Keratinocyte (primary cell): ENCODE measurements around the gene IRAG1. TPM values are rescaled to one million over a fixed set of nuclear protein-coding genes. Genes with fewer than 3 reads are reported as not detected.

Experiments
- DNase-seq: peaks from one replicate; pipeline ENCODE4 v3.0.0-alpha.2; 2011; ENCODE audit warnings: low read depth, missing footprints, low spot score
- FAIRE-seq: peaks from 2 replicates; lab custom pipeline; 2011; peaks lifted over from hg19 to GRCh38; lab: Jason Lieb, UNC
- H2AFZ ChIP-seq: 2 replicates; pipeline ENCODE4 v1.6.0; 2012; ENCODE audit warnings: low read length, control low read depth, inconsistent platforms; ENCODE audit not compliant: control insufficient read depth
- H3K27ac ChIP-seq: 2 replicates; pipeline ENCODE4 v1.5.1; 2011; ENCODE audit warnings: low read length; ENCODE audit not compliant: control insufficient read depth, insufficient read depth
- H3K27me3 ChIP-seq: 3 replicates; pipeline ENCODE4 v1.6.0; 2011; ENCODE audit warnings: low read length; ENCODE audit not compliant: control insufficient read depth, insufficient read depth; ENCODE audit errors: extremely low read depth
- H3K36me3 ChIP-seq, 2 experiments: 2 replicates in 1 of 2; 3 replicates in 1 of 2; pipeline ENCODE4 v1.5.1; 2011; ENCODE audit warnings: low read length in 2 of 2, mild to moderate bottlenecking in 1 of 2; ENCODE audit not compliant: control insufficient read depth in 2 of 2, insufficient read depth in 2 of 2; ENCODE audit errors: extremely low read depth in 1 of 2
- H3K4me1 ChIP-seq: 3 replicates; pipeline ENCODE4 v1.5.1; 2011; ENCODE audit warnings: low read length; ENCODE audit not compliant: control insufficient read depth, insufficient read depth; ENCODE audit errors: extremely low read depth
- H3K4me2 ChIP-seq: 3 replicates; pipeline ENCODE4 v1.6.0; 2011; ENCODE audit warnings: low read depth, low read length; ENCODE audit not compliant: control insufficient read depth, insufficient read depth; ENCODE audit errors: extremely low read depth
- H3K4me3 ChIP-seq, 3 experiments: fragments of 200-600 bp in 1 of 3; sonication (generic) in 1 of 3; 2 replicates in 2 of 3; 3 replicates in 1 of 3; pipeline ENCODE4 v1.5.1; 2011 to 2016; ENCODE audit warnings: low read length in 3 of 3, mild to moderate bottlenecking in 3 of 3, control low read depth in 2 of 3, inconsistent platforms in 1 of 3, low read depth in 1 of 3, mixed read lengths in 1 of 3, mixed run types in 1 of 3, moderate library complexity in 1 of 3; ENCODE audit not compliant: control insufficient read depth in 2 of 3, insufficient read depth in 2 of 3; ENCODE audit errors: extremely low read depth in 1 of 3
- H3K79me2 ChIP-seq: 2 replicates; pipeline ENCODE4 v1.6.0; 2012; ENCODE audit warnings: low read length; ENCODE audit not compliant: control insufficient read depth, insufficient read depth
- H3K9ac ChIP-seq: 3 replicates; pipeline ENCODE4 v1.6.0; 2011; ENCODE audit warnings: low read length; ENCODE audit not compliant: control insufficient read depth, insufficient read depth; ENCODE audit errors: extremely low read depth
- H3K9me1 ChIP-seq: 3 replicates; pipeline ENCODE4 v1.6.0; 2011; ENCODE audit warnings: low read length; ENCODE audit not compliant: control insufficient read depth, insufficient read depth; ENCODE audit errors: extremely low read depth
- H3K9me3 ChIP-seq: 2 replicates; pipeline ENCODE4 v1.5.1; 2012; ENCODE audit warnings: low read depth, low read length; ENCODE audit not compliant: control insufficient read depth
- H4K20me1 ChIP-seq: 3 replicates; pipeline ENCODE4 v1.6.0; 2011; ENCODE audit warnings: low read length; ENCODE audit not compliant: control insufficient read depth, insufficient read depth; ENCODE audit errors: extremely low read depth
- CTCF ChIP-seq, 3 experiments: IDR thresholded peaks in 1 of 3; conservative IDR thresholded peaks in 1 of 3; optimal IDR thresholded peaks in 1 of 3; 2 replicates in 2 of 3; 3 replicates in 1 of 3; pipeline versions ENCODE3 to v1.5.1; 2011; ENCODE audit warnings: low read length in 3 of 3, mild to moderate bottlenecking in 3 of 3, moderate library complexity in 2 of 3, control low read depth in 1 of 3, inconsistent platforms in 1 of 3; ENCODE audit not compliant: insufficient read depth in 2 of 3; ENCODE audit errors: extremely low read depth in 1 of 3
- EZH2 ChIP-seq: IDR thresholded peaks from one replicate; pipeline ENCODE4 v1.6.1; 2012; ENCODE audit warnings: inconsistent platforms, mild to moderate bottlenecking, low read length, moderate library complexity
- dilution Hi-C: fragments of 300-500 bp; cut with MboI; formaldehyde crosslinking; loops from one replicate; pipeline ENCODE4 v1.7.0; 2020; ENCODE audit warnings: low sequenced_read_pairs; ENCODE audit not compliant: extremely low pct_ligation_motif_present
- polyA plus RNA-seq, 5 experiments: library from polyadenylated mRNA; depleted of rRNA in 3 of 5; stranded (reverse) in 3 of 5; stranded (forward) in 1 of 5; unstranded in 1 of 5; fragments of >200 nt; gene quantifications; 1 replicate in 1 of 5; 2 replicates in 3 of 5; 3 replicates in 1 of 5; pipeline versions ENCODE4 v1.2.1 to v1.2.3, GENCODE V29; 2011 to 2012; ENCODE audit warnings: missing spikeins in 2 of 5, low read depth in 1 of 5, low replicate concordance in 1 of 5

The IRAG1 gene
- polyA plus RNA-seq, 1 donor (not counting 4 experiments of a cell fraction or from before 2014, with no cell fraction given), result 0.51 TPM

GRCh38 chr11:10653261-10653660 is 40.3 kb downstream of the IRAG1 start:
- H3K36me3 ChIP-seq, result no peaks in the 10 kb centered on the region
- peaks cover 28% of the 10 kb centered on the region for H3K4me1 ChIP-seq
- H3K4me2 ChIP-seq, result no peak overlapping the region
- H3K27ac ChIP-seq, result no peak overlapping the region
- TF ChIP-seq CTCF (optimal IDR thresholded peaks at IDR 0.05 in 1 of 3, IDR thresholded peaks at IDR 0.05 in 1 of 3, conservative IDR thresholded peaks at IDR 0.05 in 1 of 3; ENCODE audit: extremely low read depth in 1 of 3, insufficient read depth in 2 of 3, low read length in 3 of 3) (no peak), EZH2 (no peak)
- FAIRE-seq, result no peak
- no peak overlapping the region for H3K4me3 ChIP-seq
- dilution Hi-C loops, result no loop called here
- H3K9me1 ChIP-seq, result no peaks in the 10 kb centered on the region
- no peaks in the 10 kb centered on the region for H3K79me2 ChIP-seq
- no peak overlapping the region for H2AFZ ChIP-seq
- H3K27me3 ChIP-seq, result no peaks in the 10 kb centered on the region
- no peaks in the 10 kb centered on the region for H3K9me3 ChIP-seq
- no peaks in the 10 kb centered on the region for H4K20me1 ChIP-seq
- H3K9ac ChIP-seq, result no peak overlapping the region
- no peak for DNase-seq

GRCh38 chr11:10651656-10652361 is 41.7 kb downstream of the IRAG1 start:
- no peak overlapping the region for H3K4me2 ChIP-seq
- no peak overlapping the region for H3K4me3 ChIP-seq
- H3K9ac ChIP-seq, result no peak overlapping the region
- no peak for DNase-seq
- no peaks in the 10 kb centered on the region for H3K9me1 ChIP-seq
- H3K27ac ChIP-seq, result no peak overlapping the region
- no peaks in the 10 kb centered on the region for H3K36me3 ChIP-seq
- H3K27me3 ChIP-seq, result no peaks in the 10 kb centered on the region
- H4K20me1 ChIP-seq, result no peaks in the 10 kb centered on the region
- dilution Hi-C loops, result no loop called here
- H3K9me3 ChIP-seq, result no peaks in the 10 kb centered on the region
- no peaks in the 10 kb centered on the region for H3K79me2 ChIP-seq
- no peak for FAIRE-seq
- H2AFZ ChIP-seq, result no peak overlapping the region
- TF ChIP-seq CTCF (optimal IDR thresholded peaks at IDR 0.05 in 1 of 3, IDR thresholded peaks at IDR 0.05 in 1 of 3, conservative IDR thresholded peaks at IDR 0.05 in 1 of 3; ENCODE audit: extremely low read depth in 1 of 3, insufficient read depth in 2 of 3, low read length in 3 of 3) (no peak), EZH2 (no peak)
- peaks cover 24% of the 10 kb centered on the region for H3K4me1 ChIP-seq
